G401.6 (cell line): ENCODE data around the gene LGALS7B.
"Not testable (repeated sequence)": the region's sequence is repeated elsewhere in the genome, so short reads cannot be mapped to it uniquely, and the experiment has no call there.

Source experiments
- FAIRE-seq: peaks from 2 replicates; lab custom pipeline; 2012; peaks lifted over from hg19 to GRCh38; lab: Jason Lieb, UNC

The LGALS7B gene

GRCh38 chr19:38788478-38789243, at the start of gene LGALS7B:
TSS of gene LGALS7B (plus strand) at chr19:38789200. CDS start at chr19:38789227, 27 bp downstream.
- no peak for FAIRE-seq

- no peak for FAIRE-seq
Observed at GRCh38 chr19:38739440-38740256, 49.4 kb upstream of the LGALS7B start.

GRCh38 chr19:38740257-38740592, 48.8 kb upstream of the LGALS7B start:
- FAIRE-seq, result no peak

- no peak for FAIRE-seq
Observed at GRCh38 chr19:38740932-38741331, 48.1 kb upstream of the LGALS7B start.

GRCh38 chr19:38741670-38742069, 47.3 kb upstream of the LGALS7B start:
- FAIRE-seq, result no peak

GRCh38 chr19:38742296-38742695, 46.7 kb upstream of the LGALS7B start:
- no peak for FAIRE-seq

- no peak for FAIRE-seq
Observed at GRCh38 chr19:38742906-38743305, 46.1 kb upstream of the LGALS7B start.

GRCh38 chr19:38743394-38744297, 45.4 kb upstream of the LGALS7B start:
- FAIRE-seq, result no peak

GRCh38 chr19:38744298-38744681, 44.7 kb upstream of the LGALS7B start, which contains the start of gene CAPN12:
TSS of gene CAPN12 (minus strand) at chr19:38744474. CDS start at chr19:38744165, 309 bp downstream.
- FAIRE-seq, result no peak

- no peak for FAIRE-seq
Observed at GRCh38 chr19:38744874-38745273, 44.1 kb upstream of the LGALS7B start.

- no peak for FAIRE-seq
Observed at GRCh38 chr19:38745316-38745715, 43.7 kb upstream of the LGALS7B start.

- not testable (repeated sequence) for FAIRE-seq
Observed at GRCh38 chr19:38753783-38754182, 35.2 kb upstream of the LGALS7B start.

- not testable (repeated sequence) for FAIRE-seq
Observed at GRCh38 chr19:38754196-38754595, 34.8 kb upstream of the LGALS7B start.

- FAIRE-seq, result no peak
Observed at GRCh38 chr19:38759590-38760003, 29.4 kb upstream of the LGALS7B start.

- FAIRE-seq, result not testable (repeated sequence)
Observed at GRCh38 chr19:38760805-38761517, 28.0 kb upstream of the LGALS7B start.

GRCh38 chr19:38761884-38762389, 27.1 kb upstream of the LGALS7B start:
- FAIRE-seq, result not testable (repeated sequence)

GRCh38 chr19:38763795-38764220, 25.2 kb upstream of the LGALS7B start:
- no peak for FAIRE-seq

GRCh38 chr19:38765214-38765613, 23.8 kb upstream of the LGALS7B start:
- FAIRE-seq, result no peak

- FAIRE-seq, result no peak
Observed at GRCh38 chr19:38766276-38767047, 22.5 kb upstream of the LGALS7B start.

- FAIRE-seq, result no peak
Observed at GRCh38 chr19:38769635-38770211, 19.3 kb upstream of the LGALS7B start.
